HUES48 (cell line): ENCODE measurements around the gene C6orf58.
"Not testable (repeated sequence)": the region's sequence is repeated elsewhere in the genome, so short reads cannot be mapped to it uniquely, and the experiment has no call there.

ENCODE experiments used
- H3K27ac ChIP-seq: one replicate; pipeline ENCODE4 v1.7.0; 2013; ENCODE audit warnings: low read depth, low read length, inconsistent platforms
- H3K27me3 ChIP-seq: 2 replicates; pipeline ENCODE4 v1.6.1; 2013; ENCODE audit warnings: mild to moderate bottlenecking, low read length; ENCODE audit not compliant: control insufficient read depth, insufficient read depth
- H3K36me3 ChIP-seq: 2 replicates; pipeline ENCODE4 v1.6.1; 2013; ENCODE audit warnings: low read length; ENCODE audit not compliant: control insufficient read depth, insufficient read depth
- H3K4me1 ChIP-seq: 2 replicates; pipeline ENCODE4 v1.6.1; 2013; ENCODE audit warnings: mild to moderate bottlenecking, low read length; ENCODE audit not compliant: control insufficient read depth, insufficient read depth
- H3K4me3 ChIP-seq: 2 replicates; pipeline ENCODE4 v1.5.1; 2013; ENCODE audit warnings: mild to moderate bottlenecking, low read depth, low read length
- H3K9ac ChIP-seq: 2 replicates; pipeline ENCODE4 v1.6.1; 2013; ENCODE audit warnings: mild to moderate bottlenecking, low read depth, low read length, moderate library complexity
- H3K9me3 ChIP-seq: 2 replicates; pipeline ENCODE4 v1.6.1; 2013; ENCODE audit warnings: low read length; ENCODE audit not compliant: control insufficient read depth, insufficient read depth

C6orf58 gene

DNA sequence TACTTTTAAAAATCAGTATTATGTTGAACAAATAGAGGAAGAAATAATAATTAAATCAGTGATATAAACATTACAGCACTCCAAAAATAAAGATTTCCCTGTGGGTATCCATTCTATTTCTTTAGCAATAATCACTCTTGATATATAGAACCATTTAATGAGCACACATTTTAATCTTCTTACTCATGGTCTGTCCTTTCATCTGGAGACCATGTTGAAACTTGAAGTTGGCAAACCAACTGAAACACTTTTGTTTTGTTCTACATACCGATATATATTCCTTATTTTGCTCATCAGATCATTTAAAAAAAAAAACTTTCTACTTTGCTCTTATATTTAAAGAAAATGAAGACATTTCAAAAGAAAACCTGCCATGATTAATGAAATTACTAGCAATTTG is 13.4 kb downstream of the C6orf58 start:
- no peak overlapping the region for H3K4me3 ChIP-seq
- no peaks in the 10 kb centered on the region for H3K36me3 ChIP-seq
- H3K27me3 ChIP-seq: no peaks in the 10 kb centered on the region
- H3K4me1 ChIP-seq: 0 out of 2 replicates have a peak, but pooled peaks cover 9% of the 10 kb centered on the region
- no peak overlapping the region for H3K9ac ChIP-seq
- H3K27ac ChIP-seq: no peak overlapping the region
- H3K9me3 ChIP-seq: peaks cover 5% of the 10 kb centered on the region; the same call in 1 of the 2 replicates

DNA sequence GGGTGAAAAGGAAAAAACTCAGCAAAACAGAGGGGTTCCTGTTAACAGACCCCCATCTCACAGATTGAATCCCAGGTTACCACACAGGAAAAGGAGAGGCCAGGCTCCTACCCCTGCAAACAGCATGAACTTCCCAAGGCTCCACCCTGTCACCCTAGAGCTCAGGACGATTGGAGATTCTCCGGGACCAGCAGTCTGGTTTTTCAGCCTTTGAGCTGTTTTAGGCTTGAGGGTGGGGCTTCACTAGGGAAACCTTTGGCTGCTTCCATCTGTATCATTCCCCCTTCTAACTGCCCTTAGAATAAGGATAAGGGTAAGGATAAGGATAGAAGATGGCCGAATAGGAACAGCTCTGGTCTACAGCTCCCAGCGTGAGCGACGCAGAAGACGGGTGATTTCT is 16.0 kb downstream of the C6orf58 start:
- Histone ChIP-seq H3K27me3 (no peaks in the 10 kb centered on the region), H3K27ac (no peak overlapping the region), H3K4me1 (no peaks in the 10 kb centered on the region), H3K36me3 (no peaks in the 10 kb centered on the region), H3K4me3 (peak overlapping the region; percentile 11), H3K9ac (no peak overlapping the region), H3K9me3 (peaks cover 5% of the 10 kb centered on the region; the same call in 1 of the 2 replicates)

DNA sequence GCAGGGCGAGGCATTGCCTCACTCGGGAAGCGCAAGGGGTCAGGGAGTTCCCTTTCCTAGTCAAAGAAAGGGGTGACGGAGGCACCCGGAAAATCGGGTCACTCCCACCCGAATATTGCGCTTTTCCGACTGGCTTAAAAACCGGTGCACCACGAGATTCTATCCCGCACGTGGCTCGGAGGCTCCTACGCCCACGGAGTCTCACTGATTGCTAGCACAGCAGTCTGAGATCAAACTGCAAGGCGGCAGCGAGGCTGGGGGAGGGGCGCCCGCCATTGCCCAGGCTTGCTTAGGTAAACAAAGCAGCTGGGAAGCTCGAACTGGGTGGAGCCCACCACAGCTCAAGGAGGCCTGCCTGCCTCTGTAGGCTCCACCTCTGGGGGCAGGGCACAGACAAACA is 16.5 kb downstream of the C6orf58 start:
- H3K9me3 ChIP-seq, H3K4me3 ChIP-seq, H3K27me3 ChIP-seq, H3K36me3 ChIP-seq, H3K27ac ChIP-seq, H3K9ac ChIP-seq, H3K4me1 ChIP-seq: not testable (repeated sequence)

DNA sequence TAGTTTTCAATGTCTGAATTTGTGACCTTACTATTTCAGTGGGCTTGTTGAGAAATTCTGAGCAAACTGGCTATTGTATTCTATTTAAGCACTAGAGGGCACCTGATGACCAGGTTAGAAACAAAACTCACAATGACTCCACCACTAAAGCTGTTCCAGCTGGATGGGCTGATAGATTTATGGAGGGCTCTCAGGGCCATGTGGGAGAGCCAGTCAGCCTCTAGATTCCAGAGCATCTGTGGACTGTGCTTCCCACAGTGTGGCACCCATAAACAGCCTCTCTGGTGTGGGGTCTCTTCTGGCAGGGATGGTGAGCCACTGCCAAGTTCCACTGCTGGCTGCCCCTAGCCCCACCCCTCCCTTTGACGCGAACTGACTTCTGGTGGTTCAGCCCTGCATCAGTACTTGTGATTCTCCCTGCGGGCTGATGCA is 29.2 kb downstream of the C6orf58 start:
- Histone ChIP-seq H3K27me3 (no peaks in the 10 kb centered on the region), H3K9me3 (no peaks in the 10 kb centered on the region), H3K4me3 (no peak overlapping the region), H3K27ac (no peak overlapping the region), H3K4me1 (no peaks in the 10 kb centered on the region; the same call in 1 of the 2 replicates), H3K36me3 (no peaks in the 10 kb centered on the region), H3K9ac (no peak overlapping the region)

DNA sequence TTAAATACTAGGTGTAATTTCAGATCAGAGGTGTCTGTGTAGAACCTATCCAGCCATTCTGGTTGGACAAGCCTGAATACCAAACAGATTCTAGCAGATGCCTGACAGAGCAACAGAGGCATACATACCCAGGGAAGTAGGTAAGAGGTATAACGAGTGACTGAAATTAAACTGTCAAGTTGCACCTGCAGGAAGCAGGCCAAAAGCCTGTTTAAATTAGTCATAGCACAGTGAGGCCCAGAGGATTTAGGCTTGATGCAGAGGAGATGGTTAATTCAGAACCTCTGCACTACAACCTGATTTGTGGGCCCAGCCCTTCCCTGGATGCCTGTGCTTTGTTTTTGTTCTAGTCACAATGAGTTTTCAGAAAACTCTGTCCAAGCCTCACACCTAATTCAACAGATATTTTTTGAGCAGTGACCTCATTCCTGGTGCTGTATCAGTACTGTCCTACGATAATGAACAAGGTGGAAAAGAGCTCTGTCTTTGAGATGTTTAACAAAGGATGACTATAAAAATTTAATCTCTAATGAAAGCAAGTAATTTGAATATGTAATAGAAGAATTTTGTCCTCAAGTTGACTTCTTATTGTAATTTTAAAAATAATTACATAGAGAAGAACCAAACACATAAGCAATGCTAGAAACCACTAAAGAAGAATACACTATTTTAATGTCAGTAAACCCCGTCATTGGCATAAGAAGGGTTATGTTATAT is 31.7 kb downstream of the C6orf58 start:
- Histone ChIP-seq H3K9me3 (no peaks in the 10 kb centered on the region), H3K27me3 (no peaks in the 10 kb centered on the region), H3K4me1 (no peaks in the 10 kb centered on the region; the same call in 1 of the 2 replicates), H3K4me3 (no peak overlapping the region), H3K9ac (no peak overlapping the region), H3K27ac (no peak overlapping the region), H3K36me3 (no peaks in the 10 kb centered on the region)

DNA sequence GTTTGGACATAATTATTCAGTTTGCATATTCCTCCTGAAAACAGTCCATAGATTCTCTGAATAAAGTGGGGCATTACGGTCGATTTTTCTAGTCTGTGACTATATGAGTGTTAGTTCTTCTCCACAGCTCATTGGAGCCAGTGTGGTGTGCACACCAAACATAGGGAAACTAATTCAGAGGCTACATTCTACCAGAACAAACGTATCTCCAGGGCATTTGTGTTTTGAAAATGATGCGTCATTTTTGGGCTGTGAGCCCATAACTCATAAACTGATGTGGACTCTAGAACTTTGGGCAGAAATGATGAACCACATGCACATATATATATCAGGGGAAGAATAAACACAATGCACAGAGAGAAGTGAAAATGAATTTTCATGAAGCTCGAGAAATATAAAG is 41.8 kb downstream of the C6orf58 start:
- Histone ChIP-seq H3K4me3 (no peak overlapping the region), H3K4me1 (no peaks in the 10 kb centered on the region), H3K36me3 (no peaks in the 10 kb centered on the region), H3K27ac (no peak overlapping the region), H3K9ac (no peak overlapping the region), H3K27me3 (no peaks in the 10 kb centered on the region), H3K9me3 (no peaks in the 10 kb centered on the region)

DNA sequence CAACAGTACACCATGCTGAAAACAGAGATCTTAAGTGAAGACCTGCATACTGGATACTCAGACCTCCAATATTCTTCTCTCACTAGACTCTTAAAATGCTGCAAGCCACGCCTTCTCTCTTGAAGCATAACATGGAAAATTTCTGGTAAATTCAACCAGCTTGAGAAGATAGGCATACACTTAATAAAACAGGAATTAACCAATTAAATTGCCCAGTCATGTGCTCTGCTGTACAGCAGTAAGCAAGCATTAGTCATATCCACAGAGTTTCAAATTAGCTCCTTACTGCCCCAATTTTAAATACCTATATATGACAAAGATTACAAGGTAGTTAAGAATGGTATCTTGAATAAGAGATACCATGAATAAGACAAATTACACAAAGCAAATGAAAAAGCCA is 53.8 kb downstream of the C6orf58 start:
- Histone ChIP-seq H3K9ac (no peak overlapping the region), H3K4me3 (no peak overlapping the region), H3K27me3 (no peaks in the 10 kb centered on the region), H3K9me3 (no peaks in the 10 kb centered on the region), H3K27ac (no peak overlapping the region), H3K4me1 (no peaks in the 10 kb centered on the region), H3K36me3 (no peaks in the 10 kb centered on the region)

DNA sequence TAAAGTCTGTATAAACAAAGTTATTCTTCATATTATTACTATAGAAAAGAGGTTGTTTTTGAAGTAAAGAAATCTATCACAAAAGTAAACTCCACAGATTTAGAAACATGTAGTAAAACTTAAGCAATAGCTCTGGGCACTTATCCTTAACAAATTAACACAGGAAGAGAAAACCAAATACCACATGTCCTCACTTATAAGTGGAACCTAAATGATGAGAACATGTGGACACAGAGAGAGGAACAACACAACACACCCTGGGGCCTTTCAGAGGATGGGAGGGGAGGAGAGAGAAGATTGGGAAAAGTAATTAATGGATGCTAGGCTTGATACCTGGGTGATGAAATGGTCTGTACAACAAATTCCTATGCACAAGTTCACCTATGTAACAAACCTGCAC is 57.2 kb downstream of the C6orf58 start:
- no peaks in the 10 kb centered on the region for H3K36me3 ChIP-seq
- H3K27me3 ChIP-seq: no peaks in the 10 kb centered on the region
- no peak overlapping the region for H3K4me3 ChIP-seq
- no peak overlapping the region for H3K9ac ChIP-seq
- H3K27ac ChIP-seq: no peak overlapping the region
- no peaks in the 10 kb centered on the region for H3K4me1 ChIP-seq
- H3K9me3 ChIP-seq: no peaks in the 10 kb centered on the region

DNA sequence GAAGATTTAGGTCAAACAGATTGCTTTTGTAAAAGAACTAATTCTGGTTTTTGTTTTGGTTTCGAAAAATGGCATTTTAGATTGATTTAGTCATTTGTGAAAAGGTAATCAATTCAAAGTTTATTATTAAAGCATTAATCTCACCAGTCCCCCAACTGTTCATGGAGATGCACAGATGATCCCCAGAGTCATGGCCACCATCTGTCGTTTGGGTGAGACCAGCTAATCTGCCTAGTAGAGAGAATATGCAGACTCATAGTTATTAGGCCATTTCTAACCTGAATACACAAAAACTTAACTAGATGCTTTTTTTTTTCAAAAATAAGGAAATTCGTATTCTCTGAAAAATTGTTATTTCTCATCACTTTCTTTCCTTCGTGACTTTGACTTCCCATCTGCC is 58.1 kb downstream of the C6orf58 start:
- H3K27ac ChIP-seq: no peak overlapping the region
- no peaks in the 10 kb centered on the region for H3K36me3 ChIP-seq
- H3K9ac ChIP-seq: no peak overlapping the region
- no peaks in the 10 kb centered on the region for H3K27me3 ChIP-seq
- no peak overlapping the region for H3K4me3 ChIP-seq
- no peaks in the 10 kb centered on the region for H3K4me1 ChIP-seq
- no peaks in the 10 kb centered on the region for H3K9me3 ChIP-seq

DNA sequence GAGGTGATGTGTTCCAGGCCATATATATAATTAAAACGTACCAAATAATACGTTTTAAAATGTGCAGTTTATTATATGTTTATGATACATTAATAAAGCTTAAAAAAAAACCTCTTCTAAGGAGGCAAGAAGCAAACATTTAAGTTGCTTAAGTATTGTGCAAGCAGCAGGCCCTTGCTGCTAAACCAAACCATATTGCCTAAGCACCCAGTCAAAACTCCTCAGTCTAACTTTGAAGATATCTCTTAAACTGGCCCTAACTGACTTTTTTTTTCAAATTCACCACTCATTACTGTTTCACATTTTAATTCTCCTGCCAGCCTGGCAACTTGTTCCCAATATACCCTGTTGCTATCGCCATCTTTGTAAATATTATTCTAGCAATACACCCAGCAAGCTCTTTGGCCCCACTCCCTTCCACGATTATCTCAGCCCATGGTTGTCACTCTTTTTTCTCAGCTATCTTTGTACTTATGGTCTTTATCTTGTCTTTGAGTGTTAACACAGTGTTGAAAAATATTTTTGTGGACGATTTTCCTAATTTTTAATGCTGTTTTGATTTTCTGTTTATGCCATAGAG is 60.9 kb downstream of the C6orf58 start:
- Histone ChIP-seq H3K9me3 (no peaks in the 10 kb centered on the region), H3K4me3 (no peak overlapping the region), H3K4me1 (no peaks in the 10 kb centered on the region), H3K27ac (no peak overlapping the region), H3K9ac (no peak overlapping the region), H3K36me3 (no peaks in the 10 kb centered on the region), H3K27me3 (no peaks in the 10 kb centered on the region)
